DOHH2 (cell line): Measurements from ENCODE around the gene CD207.

Source experiments
- H3F3A ChIP-seq: fragments of 200-600 bp; sonication (generic), shearing (Covaris generic); 2 replicates; pipeline ENCODE4 v1.6.0; 2016; ENCODE audit warnings: antibody characterized with exemption, mild to moderate bottlenecking; ENCODE audit not compliant: control insufficient read depth, insufficient read depth
- H3K27ac ChIP-seq: fragments of 200-600 bp; sonication (generic); 2 replicates; pipeline ENCODE4 v1.5.1; 2014; ENCODE audit warnings: low read depth, mild to moderate bottlenecking, low read length, moderate library complexity
- H3K27me3 ChIP-seq: fragments of 200-600 bp; sonication (generic); 2 replicates; pipeline ENCODE4 v1.6.1; 2014; ENCODE audit warnings: mild to moderate bottlenecking, low read length, mixed read lengths; ENCODE audit not compliant: control insufficient read depth
- H3K36me3 ChIP-seq: fragments of 200-600 bp; sonication (generic); 2 replicates; pipeline ENCODE4 v1.6.1; 2014; ENCODE audit warnings: mild to moderate bottlenecking, low read length, moderate library complexity, mixed read lengths; ENCODE audit not compliant: control insufficient read depth
- H3K4me1 ChIP-seq: fragments of 200-600 bp; sonication (generic); 2 replicates; pipeline ENCODE4 v1.6.1; 2014; ENCODE audit warnings: mild to moderate bottlenecking, low read length, mixed read lengths; ENCODE audit not compliant: control insufficient read depth
- H3K4me2 ChIP-seq: fragments of 200-600 bp; sonication (generic); 2 replicates; pipeline ENCODE4 v1.6.0; 2014; ENCODE audit warnings: mild to moderate bottlenecking, low read length, moderate library complexity
- H3K4me3 ChIP-seq: fragments of 200-600 bp; sonication (generic); 2 replicates; pipeline ENCODE4 v1.5.1; 2014; ENCODE audit warnings: mild to moderate bottlenecking, low read length, mixed read lengths
- H3K79me2 ChIP-seq: fragments of 200-600 bp; sonication (generic); 2 replicates; pipeline ENCODE4 v1.6.1; 2014; ENCODE audit warnings: mild to moderate bottlenecking, low read length, mixed read lengths; ENCODE audit not compliant: control insufficient read depth
- H3K9me2 ChIP-seq: fragments of 200-600 bp; sonication (generic); replicated peaks from 2 replicates; pipeline ENCODE4 v1.6.1; 2014; ENCODE audit warnings: mild to moderate bottlenecking, low read length, mixed read lengths; ENCODE audit not compliant: control insufficient read depth
- H3K9me3 ChIP-seq: fragments of 200-600 bp; sonication (generic); 2 replicates; pipeline ENCODE4 v1.6.1; 2014; ENCODE audit warnings: antibody characterized with exemption, low read length, mixed read lengths; ENCODE audit not compliant: control insufficient read depth, insufficient read depth
- H4K20me1 ChIP-seq: fragments of 200-600 bp; sonication (generic); 2 replicates; pipeline ENCODE4 v1.6.0; 2014; ENCODE audit warnings: low read depth, mild to moderate bottlenecking, antibody characterized with exemption, low read length, moderate library complexity; ENCODE audit not compliant: control insufficient read depth, insufficient read depth
- EZH2phosphoT487 ChIP-seq: fragments of 200-600 bp; sonication (generic); IDR thresholded peaks from 2 replicates; pipeline ENCODE4 v1.6.1; 2017; ENCODE audit warnings: borderline replicate concordance, mild to moderate bottlenecking, antibody characterized with exemption, low read length, moderate library complexity, mixed read lengths
- TF ChIP-seq, protein P1 (sequence below): fragments of 200-600 bp; sonication (generic); IDR thresholded peaks from one replicate; pipeline ENCODE4 v1.5.1; 2014; ENCODE audit warnings: antibody characterized with exemption, mild to moderate bottlenecking, low read depth, low read length; ENCODE audit not compliant: poor library complexity, severe bottlenecking

Gene CD207

DNA sequence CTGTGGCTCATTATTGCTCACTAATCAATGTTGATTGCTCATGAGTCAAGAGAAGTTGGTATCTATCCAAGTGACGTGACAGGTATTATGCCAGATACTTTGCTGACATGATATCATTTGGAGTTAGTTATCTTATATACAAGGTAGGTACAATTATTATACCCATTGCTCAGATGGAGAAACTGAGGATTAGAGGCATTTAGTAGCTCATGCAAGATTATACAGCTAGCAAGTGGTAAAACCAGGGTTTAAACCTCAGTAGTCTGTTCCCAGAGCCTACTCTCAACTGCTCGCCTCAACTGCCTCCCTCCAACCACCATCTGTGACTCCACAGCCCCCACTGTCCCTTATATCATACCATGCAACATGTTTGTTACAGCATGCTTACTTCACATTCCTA, 51.3 kb downstream of the CD207 start:
- no peaks in the 10 kb centered on the region for H3K9me2 ChIP-seq
- H3K4me1 ChIP-seq: no peaks in the 10 kb centered on the region
- H3K27ac ChIP-seq: no peak overlapping the region

More for the DNA sequence above, 51.3 kb downstream of the CD207 start:
- Histone ChIP-seq H4K20me1 (no peaks in the 10 kb centered on the region), H3K27me3 (peaks cover 16% of the 10 kb centered on the region), H3F3A (no peaks in the 10 kb centered on the region), H3K9me3 (no peaks in the 10 kb centered on the region), H3K36me3 (no peaks in the 10 kb centered on the region), H3K79me2 (no peaks in the 10 kb centered on the region), H3K4me2 (no peak overlapping the region), H3K4me3 (no peak overlapping the region)
- TF ChIP-seq, protein P1, sequence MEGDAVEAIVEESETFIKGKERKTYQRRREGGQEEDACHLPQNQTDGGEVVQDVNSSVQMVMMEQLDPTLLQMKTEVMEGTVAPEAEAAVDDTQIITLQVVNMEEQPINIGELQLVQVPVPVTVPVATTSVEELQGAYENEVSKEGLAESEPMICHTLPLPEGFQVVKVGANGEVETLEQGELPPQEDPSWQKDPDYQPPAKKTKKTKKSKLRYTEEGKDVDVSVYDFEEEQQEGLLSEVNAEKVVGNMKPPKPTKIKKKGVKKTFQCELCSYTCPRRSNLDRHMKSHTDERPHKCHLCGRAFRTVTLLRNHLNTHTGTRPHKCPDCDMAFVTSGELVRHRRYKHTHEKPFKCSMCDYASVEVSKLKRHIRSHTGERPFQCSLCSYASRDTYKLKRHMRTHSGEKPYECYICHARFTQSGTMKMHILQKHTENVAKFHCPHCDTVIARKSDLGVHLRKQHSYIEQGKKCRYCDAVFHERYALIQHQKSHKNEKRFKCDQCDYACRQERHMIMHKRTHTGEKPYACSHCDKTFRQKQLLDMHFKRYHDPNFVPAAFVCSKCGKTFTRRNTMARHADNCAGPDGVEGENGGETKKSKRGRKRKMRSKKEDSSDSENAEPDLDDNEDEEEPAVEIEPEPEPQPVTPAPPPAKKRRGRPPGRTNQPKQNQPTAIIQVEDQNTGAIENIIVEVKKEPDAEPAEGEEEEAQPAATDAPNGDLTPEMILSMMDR: no peak
- TF ChIP-seq EZH2phosphoT487: no peak
